ENCODE results near the gene RDX. TPM values are rescaled to one million over a fixed set of nuclear protein-coding genes. Genes with fewer than 3 reads are reported as not detected.

Gene RDX
- total RNA-seq, 1 experiment from 2014 or later, result 77.4 TPM

- peak; percentile 40 for ATAC-seq
- Mint-ChIP-seq H3K4me1 (peaks cover 45% of the 10 kb centered on the region), H3K27me3 (ENCODE audit: low read depth) (no peaks in the 10 kb centered on the region), H3K36me3 (no peaks in the 10 kb centered on the region; the same call in none of the 2 replicates), H3K27ac (peak overlapping the region; percentile 60; the same call in 1 of the 2 replicates), H3K4me3 (peak overlapping the region; percentile 81), H3K9me3 (no peaks in the 10 kb centered on the region)
- ChIA-PET CTCF (interaction anchor here (0.7 to 1.3 kb wide), 5 partner anchors 12 to 140 kb away, joined by 3 to 8 read pairs (median 5); partner anchors contain the start of gene FDX1), POLR2A (no interaction called here)
- DNase-seq (ENCODE audit: low spot score), result peak; percentile 58
- no peak for TF ChIP-seq ZNF532 (CRISPR knock-in tag; IDR thresholded peaks at IDR 0.05; ENCODE audit: borderline replicate concordance)
- no peak for TF ChIP-seq OVOL2 (CRISPR knock-in tag; IDR thresholded peaks at IDR 0.05; ENCODE audit: borderline replicate concordance)
- TF ChIP-seq, protein P1, sequence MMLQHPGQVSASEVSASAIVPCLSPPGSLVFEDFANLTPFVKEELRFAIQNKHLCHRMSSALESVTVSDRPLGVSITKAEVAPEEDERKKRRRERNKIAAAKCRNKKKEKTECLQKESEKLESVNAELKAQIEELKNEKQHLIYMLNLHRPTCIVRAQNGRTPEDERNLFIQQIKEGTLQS (CRISPR knock-in tag; conservative IDR thresholded peaks at IDR 0.05), result no peak
- TF ChIP-seq STAT6 (CRISPR knock-in tag; conservative IDR thresholded peaks at IDR 0.05; ENCODE audit: low read depth), result no peak
- TF ChIP-seq NFE2L1 (CRISPR knock-in tag; IDR thresholded peaks at IDR 0.05), result no peak
- TF ChIP-seq ZNF121 (CRISPR knock-in tag; IDR thresholded peaks at IDR 0.05), result no peak
- no peak for TF ChIP-seq EMX1 (CRISPR knock-in tag; IDR thresholded peaks at IDR 0.05)
- TF ChIP-seq ZNF219 (CRISPR knock-in tag; IDR thresholded peaks at IDR 0.05; ENCODE audit: borderline replicate concordance), result no peak
- TF ChIP-seq E2F5 (CRISPR knock-in tag; IDR thresholded peaks at IDR 0.05), result no peak
- no peak for TF ChIP-seq JAZF1 (CRISPR knock-in tag; IDR thresholded peaks at IDR 0.05)
These were observed 736 bp downstream of the RDX start for GRCh38 chr11:110295531-110296225.

- ATAC-seq (no peak), DNase-seq (ENCODE audit: low spot score) (no peak)
- Mint-ChIP-seq H3K27ac (no peak overlapping the region), H3K4me1 (peaks cover 47% of the 10 kb centered on the region), H3K36me3 (no peaks in the 10 kb centered on the region; the same call in none of the 2 replicates), H3K4me3 (peak overlapping the region; percentile 81), H3K27me3 (ENCODE audit: low read depth) (no peaks in the 10 kb centered on the region), H3K9me3 (no peaks in the 10 kb centered on the region)
- ChIA-PET CTCF (no interaction called here), POLR2A (no interaction called here)
- no peak for TF ChIP-seq ZNF219 (CRISPR knock-in tag; IDR thresholded peaks at IDR 0.05; ENCODE audit: borderline replicate concordance)
- TF ChIP-seq TP53 (CRISPR knock-in tag; IDR thresholded peaks at IDR 0.05), result no peak
- TF ChIP-seq STAT6 (CRISPR knock-in tag; conservative IDR thresholded peaks at IDR 0.05; ENCODE audit: low read depth), result no peak
- TF ChIP-seq TEAD1 (CRISPR knock-in tag; IDR thresholded peaks at IDR 0.05), result no peak
- TF ChIP-seq ELF4 (CRISPR knock-in tag; IDR thresholded peaks at IDR 0.05; ENCODE audit: low read depth), result no peak
- no peak for TF ChIP-seq ZSCAN18 (CRISPR knock-in tag; IDR thresholded peaks at IDR 0.05)
- TF ChIP-seq FOXJ3 (CRISPR knock-in tag; IDR thresholded peaks at IDR 0.05; ENCODE audit: borderline replicate concordance), result no peak
- TF ChIP-seq ZNF121 (CRISPR knock-in tag; IDR thresholded peaks at IDR 0.05), result no peak
- no peak for TF ChIP-seq PRDM15 (CRISPR knock-in tag; IDR thresholded peaks at IDR 0.05)
- TF ChIP-seq ZNF416 (CRISPR knock-in tag; IDR thresholded peaks at IDR 0.05), result no peak
These were observed 1.3 kb downstream of the RDX start for GRCh38 chr11:110295086-110295485.
